Endothelial cell of umbilical vein (primary cell): ENCODE data around the gene CALHM5.

Experiments used
- EZH2 ChIP-seq: IDR thresholded peaks from 2 replicates; pipeline ENCODE4 v1.6.1; 2012; ENCODE audit warnings: borderline replicate concordance, low read depth, mild to moderate bottlenecking, moderate library complexity, low read length, inconsistent platforms; ENCODE audit not compliant: severe bottlenecking
- GATA2 ChIP-seq: IDR thresholded peaks from 2 replicates; pipeline ENCODE4 v1.7.0; 2011; ENCODE audit warnings: low read depth, mild to moderate bottlenecking, moderate library complexity, mixed read lengths, low read length; ENCODE audit not compliant: insufficient read length, insufficient read depth
- MYC ChIP-seq: IDR thresholded peaks from one replicate; pipeline ENCODE4 v1.6.1; 2011; ENCODE audit warnings: mild to moderate bottlenecking, low read depth, low read length
- POLR2AphosphoS5 ChIP-seq: IDR thresholded peaks from 2 replicates; pipeline ENCODE4 v1.6.1; 2012; ENCODE audit warnings: low read depth, mild to moderate bottlenecking, control low read depth, low read length, moderate library complexity; ENCODE audit not compliant: insufficient read depth
- TF ChIP-seq, protein P1 (sequence below), 2 donors: IDR thresholded peaks; 1 replicate in 1 of 2; 2 replicates in 1 of 2; pipeline ENCODE4 v1.5.1; 2011; ENCODE audit warnings: low read length in 2 of 2, mild to moderate bottlenecking in 2 of 2, moderate library complexity in 2 of 2, control low read depth in 1 of 2, inconsistent platforms in 1 of 2, low read depth in 1 of 2; ENCODE audit not compliant: insufficient read depth in 1 of 2; ENCODE audit errors: extremely low read depth in 1 of 2

DNA sequence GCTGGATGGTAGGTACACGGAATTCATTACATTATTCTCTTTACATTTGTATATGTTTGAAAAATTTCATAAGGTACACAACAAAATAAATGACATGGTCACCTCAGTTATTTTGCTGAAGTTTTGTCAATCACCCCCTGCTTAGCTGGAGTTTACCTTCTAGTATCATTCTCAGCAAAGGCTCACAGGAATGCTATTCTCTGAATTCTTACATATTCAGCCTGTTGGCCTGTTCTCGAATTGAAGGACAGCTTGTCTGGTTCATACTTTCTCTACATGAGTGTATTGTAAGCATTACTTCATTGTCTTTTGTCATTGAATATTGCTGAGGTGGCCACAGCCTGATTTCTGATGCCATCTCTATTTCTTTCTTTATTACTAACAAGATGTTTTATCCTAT is 12.8 kb downstream of the CALHM5 start:
- TF ChIP-seq, protein P1, sequence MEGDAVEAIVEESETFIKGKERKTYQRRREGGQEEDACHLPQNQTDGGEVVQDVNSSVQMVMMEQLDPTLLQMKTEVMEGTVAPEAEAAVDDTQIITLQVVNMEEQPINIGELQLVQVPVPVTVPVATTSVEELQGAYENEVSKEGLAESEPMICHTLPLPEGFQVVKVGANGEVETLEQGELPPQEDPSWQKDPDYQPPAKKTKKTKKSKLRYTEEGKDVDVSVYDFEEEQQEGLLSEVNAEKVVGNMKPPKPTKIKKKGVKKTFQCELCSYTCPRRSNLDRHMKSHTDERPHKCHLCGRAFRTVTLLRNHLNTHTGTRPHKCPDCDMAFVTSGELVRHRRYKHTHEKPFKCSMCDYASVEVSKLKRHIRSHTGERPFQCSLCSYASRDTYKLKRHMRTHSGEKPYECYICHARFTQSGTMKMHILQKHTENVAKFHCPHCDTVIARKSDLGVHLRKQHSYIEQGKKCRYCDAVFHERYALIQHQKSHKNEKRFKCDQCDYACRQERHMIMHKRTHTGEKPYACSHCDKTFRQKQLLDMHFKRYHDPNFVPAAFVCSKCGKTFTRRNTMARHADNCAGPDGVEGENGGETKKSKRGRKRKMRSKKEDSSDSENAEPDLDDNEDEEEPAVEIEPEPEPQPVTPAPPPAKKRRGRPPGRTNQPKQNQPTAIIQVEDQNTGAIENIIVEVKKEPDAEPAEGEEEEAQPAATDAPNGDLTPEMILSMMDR (IDR thresholded peaks at IDR 0.05; ENCODE audit: extremely low read depth in 1 of 2, insufficient read depth in 1 of 2, low read depth in 1 of 2, low read length in 2 of 2): no peak
- no peak for TF ChIP-seq POLR2AphosphoS5
- TF ChIP-seq EZH2: no peak
- TF ChIP-seq MYC: no peak
- TF ChIP-seq GATA2: no peak
